Measurements from ENCODE around the gene PRDM16.

Gene PRDM16

GRCh38 chr1:3217181-3217641, 148.2 kb downstream of the PRDM16 start:
- DNase-seq, result no peak
- H3K4me3 ChIP-seq (ENCODE audit: insufficient read depth, low read depth, low read length, poor library complexity, severe bottlenecking), result no peak overlapping the region
- no peaks in the 10 kb centered on the region for H3K9me3 ChIP-seq (ENCODE audit: control insufficient read depth, low read length)
- no peaks in the 10 kb centered on the region for H3K4me1 ChIP-seq (ENCODE audit: control insufficient read depth, insufficient read depth, low read length, poor library complexity, severe bottlenecking)
- H3K27ac ChIP-seq (ENCODE audit: insufficient read depth, low read length, poor library complexity, severe bottlenecking), result no peak overlapping the region
- H3K27me3 ChIP-seq (replicated peaks; ENCODE audit: control insufficient read depth, insufficient read depth, low read length, poor library complexity, severe bottlenecking), result no peaks in the 10 kb centered on the region
- no peaks in the 10 kb centered on the region for H3K36me3 ChIP-seq (ENCODE audit: control insufficient read depth, insufficient read depth, low read length)

- H3K9me3 ChIP-seq (ENCODE audit: control insufficient read depth, low read length), result no peaks in the 10 kb centered on the region
- H3K27ac ChIP-seq (ENCODE audit: insufficient read depth, low read length, poor library complexity, severe bottlenecking), result no peak overlapping the region
- H3K4me3 ChIP-seq (ENCODE audit: insufficient read depth, low read depth, low read length, poor library complexity, severe bottlenecking), result no peak overlapping the region
- no peaks in the 10 kb centered on the region for H3K4me1 ChIP-seq (ENCODE audit: control insufficient read depth, insufficient read depth, low read length, poor library complexity, severe bottlenecking)
- DNase-seq, result no peak
- no peaks in the 10 kb centered on the region for H3K27me3 ChIP-seq (replicated peaks; ENCODE audit: control insufficient read depth, insufficient read depth, low read length, poor library complexity, severe bottlenecking)
- H3K36me3 ChIP-seq (ENCODE audit: control insufficient read depth, insufficient read depth, low read length), result no peaks in the 10 kb centered on the region
Measured at GRCh38 chr1:3217979-3218679, 149.1 kb downstream of the PRDM16 start.

- Histone ChIP-seq H3K4me3 (ENCODE audit: insufficient read depth, low read depth, low read length, poor library complexity, severe bottlenecking) (no peak overlapping the region), H3K9me3 (ENCODE audit: control insufficient read depth, low read length) (no peaks in the 10 kb centered on the region), H3K36me3 (ENCODE audit: control insufficient read depth, insufficient read depth, low read length) (no peaks in the 10 kb centered on the region), H3K27ac (ENCODE audit: insufficient read depth, low read length, poor library complexity, severe bottlenecking) (no peak overlapping the region), H3K27me3 (replicated peaks; ENCODE audit: control insufficient read depth, insufficient read depth, low read length, poor library complexity, severe bottlenecking) (no peaks in the 10 kb centered on the region), H3K4me1 (ENCODE audit: control insufficient read depth, insufficient read depth, low read length, poor library complexity, severe bottlenecking) (no peaks in the 10 kb centered on the region)
- DNase-seq, result no peak
Measured at GRCh38 chr1:3219005-3219790, 150.2 kb downstream of the PRDM16 start.

- no peaks in the 10 kb centered on the region for H3K4me1 ChIP-seq (ENCODE audit: control insufficient read depth, insufficient read depth, low read length, poor library complexity, severe bottlenecking)
- no peaks in the 10 kb centered on the region for H3K9me3 ChIP-seq (ENCODE audit: control insufficient read depth, low read length)
- no peak for DNase-seq
- H3K36me3 ChIP-seq (ENCODE audit: control insufficient read depth, insufficient read depth, low read length), result no peaks in the 10 kb centered on the region
- no peaks in the 10 kb centered on the region for H3K27me3 ChIP-seq (replicated peaks; ENCODE audit: control insufficient read depth, insufficient read depth, low read length, poor library complexity, severe bottlenecking)
- no peak overlapping the region for H3K27ac ChIP-seq (ENCODE audit: insufficient read depth, low read length, poor library complexity, severe bottlenecking)
- H3K4me3 ChIP-seq (ENCODE audit: insufficient read depth, low read depth, low read length, poor library complexity, severe bottlenecking), result no peak overlapping the region
Measured at GRCh38 chr1:3219791-3220467, 150.9 kb downstream of the PRDM16 start.

- Histone ChIP-seq H3K4me1 (ENCODE audit: control insufficient read depth, insufficient read depth, low read length, poor library complexity, severe bottlenecking) (no peaks in the 10 kb centered on the region), H3K9me3 (ENCODE audit: control insufficient read depth, low read length) (no peaks in the 10 kb centered on the region), H3K4me3 (ENCODE audit: insufficient read depth, low read depth, low read length, poor library complexity, severe bottlenecking) (no peak overlapping the region), H3K27ac (ENCODE audit: insufficient read depth, low read length, poor library complexity, severe bottlenecking) (no peak overlapping the region), H3K36me3 (ENCODE audit: control insufficient read depth, insufficient read depth, low read length) (no peaks in the 10 kb centered on the region), H3K27me3 (replicated peaks; ENCODE audit: control insufficient read depth, insufficient read depth, low read length, poor library complexity, severe bottlenecking) (no peaks in the 10 kb centered on the region)
- no peak for DNase-seq
Measured at GRCh38 chr1:3221112-3222041, 152.4 kb downstream of the PRDM16 start.

GRCh38 chr1:3222042-3222692, 153.2 kb downstream of the PRDM16 start:
- no peaks in the 10 kb centered on the region for H3K9me3 ChIP-seq (ENCODE audit: control insufficient read depth, low read length)
- no peak overlapping the region for H3K4me3 ChIP-seq (ENCODE audit: insufficient read depth, low read depth, low read length, poor library complexity, severe bottlenecking)
- no peak for DNase-seq
- H3K27me3 ChIP-seq (replicated peaks; ENCODE audit: control insufficient read depth, insufficient read depth, low read length, poor library complexity, severe bottlenecking), result no peaks in the 10 kb centered on the region
- H3K27ac ChIP-seq (ENCODE audit: insufficient read depth, low read length, poor library complexity, severe bottlenecking), result no peak overlapping the region
- H3K4me1 ChIP-seq (ENCODE audit: control insufficient read depth, insufficient read depth, low read length, poor library complexity, severe bottlenecking), result no peaks in the 10 kb centered on the region
- no peaks in the 10 kb centered on the region for H3K36me3 ChIP-seq (ENCODE audit: control insufficient read depth, insufficient read depth, low read length)

- Histone ChIP-seq H3K4me3 (ENCODE audit: insufficient read depth, low read depth, low read length, poor library complexity, severe bottlenecking) (no peak overlapping the region), H3K36me3 (ENCODE audit: control insufficient read depth, insufficient read depth, low read length) (no peaks in the 10 kb centered on the region), H3K9me3 (ENCODE audit: control insufficient read depth, low read length) (no peaks in the 10 kb centered on the region), H3K27ac (ENCODE audit: insufficient read depth, low read length, poor library complexity, severe bottlenecking) (no peak overlapping the region), H3K27me3 (replicated peaks; ENCODE audit: control insufficient read depth, insufficient read depth, low read length, poor library complexity, severe bottlenecking) (no peaks in the 10 kb centered on the region), H3K4me1 (ENCODE audit: control insufficient read depth, insufficient read depth, low read length, poor library complexity, severe bottlenecking) (no peaks in the 10 kb centered on the region)
- DNase-seq, result no peak
Measured at GRCh38 chr1:3225661-3226060, 156.7 kb downstream of the PRDM16 start.

GRCh38 chr1:3226191-3226590, 157.2 kb downstream of the PRDM16 start:
- Histone ChIP-seq H3K4me1 (ENCODE audit: control insufficient read depth, insufficient read depth, low read length, poor library complexity, severe bottlenecking) (no peaks in the 10 kb centered on the region), H3K36me3 (ENCODE audit: control insufficient read depth, insufficient read depth, low read length) (no peaks in the 10 kb centered on the region), H3K4me3 (ENCODE audit: insufficient read depth, low read depth, low read length, poor library complexity, severe bottlenecking) (no peak overlapping the region), H3K9me3 (ENCODE audit: control insufficient read depth, low read length) (no peaks in the 10 kb centered on the region), H3K27ac (ENCODE audit: insufficient read depth, low read length, poor library complexity, severe bottlenecking) (no peak overlapping the region), H3K27me3 (replicated peaks; ENCODE audit: control insufficient read depth, insufficient read depth, low read length, poor library complexity, severe bottlenecking) (no peaks in the 10 kb centered on the region)
- no peak for DNase-seq

GRCh38 chr1:3226701-3227350, 157.8 kb downstream of the PRDM16 start:
- Histone ChIP-seq H3K36me3 (ENCODE audit: control insufficient read depth, insufficient read depth, low read length) (no peaks in the 10 kb centered on the region), H3K4me3 (ENCODE audit: insufficient read depth, low read depth, low read length, poor library complexity, severe bottlenecking) (no peak overlapping the region), H3K9me3 (ENCODE audit: control insufficient read depth, low read length) (no peaks in the 10 kb centered on the region), H3K27me3 (replicated peaks; ENCODE audit: control insufficient read depth, insufficient read depth, low read length, poor library complexity, severe bottlenecking) (no peaks in the 10 kb centered on the region), H3K27ac (ENCODE audit: insufficient read depth, low read length, poor library complexity, severe bottlenecking) (no peak overlapping the region), H3K4me1 (ENCODE audit: control insufficient read depth, insufficient read depth, low read length, poor library complexity, severe bottlenecking) (no peaks in the 10 kb centered on the region)
- DNase-seq, result no peak

Measured in effector memory CD4-positive, alpha-beta T cell (primary cell).